HepG2 (cell line): ENCODE measurements around the gene PLLP. TPM values are rescaled to one million over a fixed set of nuclear protein-coding genes. Genes with fewer than 3 reads are reported as not detected.
A peak's percentile ranks its signal among the peaks of the same experiment; 100 is the strongest.

Source experiments
- AHDC1 ChIP-seq: sonication (generic); formaldehyde crosslinking; IDR thresholded peaks from 2 replicates; pipeline ENCODE4 v1.5.1; 2020; ENCODE audit warnings: mild to moderate bottlenecking, missing genetic modification reagents, borderline replicate concordance
- BATF2 ChIP-seq: sonication (generic); formaldehyde crosslinking; IDR thresholded peaks from 2 replicates; pipeline ENCODE4 v1.8.0; 2022; ENCODE audit warnings: mild to moderate bottlenecking, missing genetic modification reagents, moderate library complexity
- GMEB2 ChIP-seq: IDR thresholded peaks from 2 replicates; pipeline ENCODE4 v1.6.1; 2016; ENCODE audit warnings: missing biosample characterization, missing genetic modification reagents, low read depth
- IKZF1 ChIP-seq: fragments of 450-650 bp; IDR thresholded peaks from 2 replicates; pipeline ENCODE4 v1.7.1; 2016
- NFRKB ChIP-seq: fragments of 450-650 bp; IDR thresholded peaks from 2 replicates; pipeline ENCODE4 v1.6.1; 2017
- PAF1 ChIP-seq: IDR thresholded peaks from 2 replicates; pipeline ENCODE4 v1.6.1; 2016; ENCODE audit warnings: missing genetic modification reagents, missing compliant biosample characterization
- SAFB2 ChIP-seq: sonication (generic); formaldehyde crosslinking; IDR thresholded peaks from 2 replicates; pipeline ENCODE4 v1.5.1; 2020; ENCODE audit warnings: missing genetic modification reagents, low read depth, mild to moderate bottlenecking, borderline replicate concordance
- SRF ChIP-seq: IDR thresholded peaks from 2 replicates; pipeline ENCODE4 v1.6.1; 2011; ENCODE audit warnings: mild to moderate bottlenecking, low read depth, low read length, moderate library complexity
- TIGD3 ChIP-seq: sonication (generic); formaldehyde crosslinking; IDR thresholded peaks from 2 replicates; pipeline ENCODE4 v1.5.1; 2020; ENCODE audit warnings: mild to moderate bottlenecking, missing genetic modification reagents, borderline replicate concordance
- ZBTB33 ChIP-seq: sonication (generic); formaldehyde crosslinking; IDR thresholded peaks from 2 replicates; pipeline ENCODE4 v1.4.0; 2020; ENCODE audit warnings: missing genetic modification reagents
- ZNF12 ChIP-seq: sonication (generic); formaldehyde crosslinking; IDR thresholded peaks from 2 replicates; pipeline ENCODE4 v1.5.0; 2020; ENCODE audit warnings: missing genetic modification reagents
- ZNF260 ChIP-seq: sonication (generic); formaldehyde crosslinking; IDR thresholded peaks from 2 replicates; pipeline ENCODE4 v1.4.0; 2020; ENCODE audit warnings: missing genetic modification reagents, low read depth, mild to moderate bottlenecking, borderline replicate concordance
- ZNF670 ChIP-seq: sonication (generic); formaldehyde crosslinking; IDR thresholded peaks from 2 replicates; pipeline ENCODE4 v1.8.0; 2022; ENCODE audit warnings: mild to moderate bottlenecking, missing genetic modification reagents, borderline replicate concordance
- ZSCAN22 ChIP-seq: sonication (generic); formaldehyde crosslinking; IDR thresholded peaks from 2 replicates; pipeline ENCODE4 v1.4.0; 2020; ENCODE audit warnings: mild to moderate bottlenecking, missing genetic modification reagents
- polyA plus RNA-seq, 8 experiments: library from polyadenylated mRNA; depleted of rRNA in 3 of 8; stranded (reverse) in 7 of 8; unstranded in 1 of 8; fragments of >200 nt; fragmentation: Illumina TruSeq in 4 of 8; extraction: Trizol in 4 of 8; gene quantifications; 2 replicates each; pipeline versions ENCODE4 v1.2.1 to v1.2.3, GENCODE V29; 2011 to 2016; ENCODE audit warnings: low read depth in 4 of 8, missing spikeins in 1 of 8, mixed read lengths in 1 of 8; ENCODE audit not compliant: insufficient read depth in 1 of 8
- total RNA-seq, 5 experiments: library from RNA; depleted of rRNA; stranded (reverse); fragments of >200 nt; fragmentation: Illumina TruSeq; extraction: Trizol; gene quantifications; 2 replicates each; pipeline ENCODE4 v1.2.3, GENCODE V29; 2016; ENCODE audit warnings: low read depth in 1 of 5

Gene PLLP
- total and polyA plus RNA-seq, 2 of the 13 experiments (the other 11 are each of a cell fraction or from before 2014, with no cell fraction given), result 60.6 to 127 TPM

- TF ChIP-seq AHDC1 (no peak; the same call in 1 of the 2 replicates), NFRKB (no peak), BATF2 (CRISPR knock-in tag) (peak; percentile 87), ZNF670 (CRISPR knock-in tag) (no peak; the same call in 1 of the 2 replicates), IKZF1 (no peak), ZNF260 (CRISPR knock-in tag) (no peak), SRF (no peak), ZBTB33 (CRISPR knock-in tag) (0 out of 2 replicates have a peak, but pooled peaks have one; percentile 46), TIGD3 (no peak), SAFB2 (CRISPR knock-in tag) (peak; percentile 85), ZSCAN22 (peak; percentile 84), GMEB2 (CRISPR knock-in tag) (no peak), ZNF12 (CRISPR knock-in tag) (0 out of 2 replicates have a peak, but pooled peaks have one; percentile 22), PAF1 (CRISPR knock-in tag) (no peak)
Measured at GRCh38 chr16:57284209-57284951, at the start of gene PLLP (continued).
